GM18907 (cell line): ENCODE data around the gene MMP2.

Experiments used
- ATAC-seq: cut with Tn5 transposase; IDR thresholded peaks from one replicate; pipeline ENCODE4 v1.9.1; 2021; ENCODE audit warnings: mild to moderate bottlenecking, moderate library complexity; ENCODE audit not compliant: unreplicated experiment

Gene MMP2

DNA sequence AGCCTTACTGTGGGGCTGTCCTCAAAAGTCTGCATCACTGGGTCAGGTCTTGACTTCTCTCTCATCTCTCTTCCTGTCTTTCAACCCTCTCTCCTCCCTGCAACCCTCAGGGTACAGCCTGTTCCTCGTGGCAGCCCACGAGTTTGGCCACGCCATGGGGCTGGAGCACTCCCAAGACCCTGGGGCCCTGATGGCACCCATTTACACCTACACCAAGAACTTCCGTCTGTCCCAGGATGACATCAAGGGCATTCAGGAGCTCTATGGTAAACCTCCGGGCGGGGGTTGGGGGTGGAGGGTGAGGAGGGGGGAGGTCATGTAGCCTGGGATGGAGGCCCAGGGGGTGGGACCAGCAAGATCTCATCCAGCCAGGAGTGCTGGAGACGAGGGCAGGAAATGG, 12.7 kb downstream of the MMP2 start:
- ATAC-seq: no peak

DNA sequence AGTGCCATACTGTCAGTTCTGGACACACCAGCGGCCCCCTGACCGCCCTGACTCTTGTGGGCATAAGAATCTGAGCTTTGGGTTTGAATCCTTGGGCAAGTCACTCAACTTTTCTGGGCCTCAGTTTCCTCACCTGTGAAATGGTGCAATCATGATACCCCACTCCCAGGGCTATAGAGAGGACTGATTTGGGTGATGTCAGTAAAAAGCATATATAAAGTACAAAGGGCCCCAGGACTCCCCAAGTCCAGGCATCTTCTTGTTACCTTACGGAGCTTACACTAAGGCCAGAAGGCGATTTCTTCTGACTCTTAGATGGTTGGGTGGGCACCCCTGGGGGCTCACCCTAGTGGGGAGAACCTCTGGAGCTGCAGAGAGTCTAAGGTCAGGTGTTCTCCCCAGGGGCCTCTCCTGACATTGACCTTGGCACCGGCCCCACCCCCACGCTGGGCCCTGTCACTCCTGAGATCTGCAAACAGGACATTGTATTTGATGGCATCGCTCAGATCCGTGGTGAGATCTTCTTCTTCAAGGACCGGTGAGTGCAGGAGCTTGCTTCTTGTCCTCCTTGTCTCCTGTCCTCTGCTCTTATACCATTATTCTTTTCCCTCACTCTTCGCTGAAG, 13.9 kb downstream of the MMP2 start:
- no peak for ATAC-seq

- ATAC-seq: no peak
These were observed 16.0 kb downstream of the MMP2 start for GRCh38 chr16:55494994-55495421.

DNA sequence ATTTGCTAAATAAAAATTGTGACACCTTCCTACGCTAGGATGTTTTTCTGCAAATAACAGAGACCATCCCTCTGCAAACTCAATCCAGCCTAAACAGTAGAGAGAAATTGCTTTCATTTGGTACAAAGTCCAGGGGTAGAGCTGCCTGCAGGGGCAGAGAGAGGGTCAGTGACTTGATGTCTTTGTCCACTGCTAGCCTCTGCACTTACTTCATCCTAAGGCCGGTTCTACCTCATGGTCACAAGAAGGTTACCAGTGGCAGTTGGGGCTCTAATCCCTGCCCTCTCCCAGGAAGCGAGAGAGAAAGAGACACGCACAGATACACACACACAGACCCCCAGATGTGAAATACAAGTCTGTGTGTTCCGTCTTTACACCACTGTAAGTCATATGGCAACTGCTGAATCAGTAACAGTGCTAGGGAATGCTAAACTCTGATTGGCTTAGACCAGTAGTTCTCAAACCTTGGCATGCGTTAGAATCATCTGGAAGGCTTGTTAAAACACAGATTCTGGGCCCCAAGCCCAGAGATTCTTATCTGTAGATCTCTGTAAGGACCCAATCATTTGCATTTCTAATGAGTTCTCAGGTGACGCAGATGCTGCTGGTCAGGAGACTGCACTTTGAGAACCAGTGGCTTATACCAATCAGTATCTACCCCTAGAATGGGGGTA, 16.8 kb downstream of the MMP2 start:
- ATAC-seq: no peak

GRCh38 chr16:55496509-55497145, 17.6 kb downstream of the MMP2 start:
- no peak for ATAC-seq

DNA sequence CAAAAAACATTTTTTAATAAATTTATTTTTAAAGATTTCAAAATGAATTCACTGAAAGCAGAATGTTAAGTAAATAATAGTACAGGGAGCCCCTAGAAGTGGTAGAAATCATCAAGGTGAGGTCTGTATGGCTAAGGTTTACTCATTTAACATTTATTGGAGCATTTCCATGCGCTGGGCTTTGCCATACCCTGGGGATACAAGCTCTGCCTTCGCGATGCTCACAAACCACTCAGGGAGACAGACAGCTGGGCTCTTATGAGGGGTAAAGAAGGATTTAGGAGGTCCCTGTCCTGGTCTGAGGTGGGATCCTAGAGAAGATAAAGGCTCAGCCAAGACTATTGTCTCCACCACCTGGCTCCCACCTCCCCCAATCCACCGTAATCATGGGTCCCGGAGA, 18.6 kb downstream of the MMP2 start:
- no peak for ATAC-seq

DNA sequence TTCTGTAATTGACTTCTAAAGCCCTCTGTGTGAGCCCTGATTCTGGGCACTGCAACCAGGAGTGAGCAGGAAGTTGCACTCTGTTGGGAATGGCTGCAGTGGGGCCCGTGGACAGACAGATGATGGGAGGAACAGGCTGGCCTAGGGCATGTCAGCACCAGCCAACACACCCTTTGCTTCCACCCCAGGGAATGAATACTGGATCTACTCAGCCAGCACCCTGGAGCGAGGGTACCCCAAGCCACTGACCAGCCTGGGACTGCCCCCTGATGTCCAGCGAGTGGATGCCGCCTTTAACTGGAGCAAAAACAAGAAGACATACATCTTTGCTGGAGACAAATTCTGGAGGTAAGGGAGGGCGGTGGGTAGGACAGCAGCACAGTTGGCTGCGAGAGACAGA, 19.1 kb downstream of the MMP2 start:
- no peak for ATAC-seq

GRCh38 chr16:55499281-55499680, 20.3 kb downstream of the MMP2 start:
- ATAC-seq: no peak

- no peak for ATAC-seq
These were observed 21.0 kb downstream of the MMP2 start for GRCh38 chr16:55499951-55500529.

- ATAC-seq: no peak
These were observed 21.6 kb downstream of the MMP2 start for GRCh38 chr16:55500530-55501011.

DNA sequence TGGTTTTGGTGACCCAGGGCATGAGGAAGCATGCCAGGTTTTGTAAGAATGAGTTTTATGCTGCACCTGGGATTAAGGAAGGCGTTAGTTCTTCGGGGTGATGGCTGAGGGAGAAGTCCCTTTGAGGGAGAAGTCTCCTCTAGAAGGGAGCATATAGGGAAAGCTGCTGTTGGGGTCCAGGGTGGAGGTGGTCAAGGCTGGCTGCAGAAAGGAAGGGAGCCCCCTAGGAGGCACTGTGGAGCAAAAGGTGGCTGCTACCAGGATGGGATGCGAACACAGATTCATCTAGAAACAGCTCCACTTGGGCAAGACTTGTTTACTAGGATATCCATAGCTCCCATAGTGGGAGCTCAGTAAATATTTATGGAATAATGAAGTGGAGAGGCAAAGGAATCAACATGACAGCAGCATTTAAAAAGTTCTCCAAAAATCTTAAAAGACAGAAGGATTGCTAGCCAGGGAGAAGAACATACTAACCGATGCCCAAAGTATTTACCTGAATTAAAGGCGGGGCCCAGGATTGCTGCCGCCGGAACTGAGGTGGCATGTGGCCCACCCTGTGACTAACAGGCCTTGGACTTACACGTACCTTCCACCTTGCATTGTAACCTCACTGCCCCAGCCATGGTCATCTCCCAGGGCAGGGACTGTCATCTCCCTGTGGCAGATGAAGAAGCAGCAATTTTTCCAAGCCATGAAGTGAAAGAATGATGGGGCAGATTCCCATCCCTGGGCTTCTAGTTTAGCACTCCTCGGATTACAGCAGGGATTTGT, 22.7 kb downstream of the MMP2 start:
- ATAC-seq: no peak

- no peak for ATAC-seq
These were observed 23.9 kb downstream of the MMP2 start for GRCh38 chr16:55502801-55503366.

DNA sequence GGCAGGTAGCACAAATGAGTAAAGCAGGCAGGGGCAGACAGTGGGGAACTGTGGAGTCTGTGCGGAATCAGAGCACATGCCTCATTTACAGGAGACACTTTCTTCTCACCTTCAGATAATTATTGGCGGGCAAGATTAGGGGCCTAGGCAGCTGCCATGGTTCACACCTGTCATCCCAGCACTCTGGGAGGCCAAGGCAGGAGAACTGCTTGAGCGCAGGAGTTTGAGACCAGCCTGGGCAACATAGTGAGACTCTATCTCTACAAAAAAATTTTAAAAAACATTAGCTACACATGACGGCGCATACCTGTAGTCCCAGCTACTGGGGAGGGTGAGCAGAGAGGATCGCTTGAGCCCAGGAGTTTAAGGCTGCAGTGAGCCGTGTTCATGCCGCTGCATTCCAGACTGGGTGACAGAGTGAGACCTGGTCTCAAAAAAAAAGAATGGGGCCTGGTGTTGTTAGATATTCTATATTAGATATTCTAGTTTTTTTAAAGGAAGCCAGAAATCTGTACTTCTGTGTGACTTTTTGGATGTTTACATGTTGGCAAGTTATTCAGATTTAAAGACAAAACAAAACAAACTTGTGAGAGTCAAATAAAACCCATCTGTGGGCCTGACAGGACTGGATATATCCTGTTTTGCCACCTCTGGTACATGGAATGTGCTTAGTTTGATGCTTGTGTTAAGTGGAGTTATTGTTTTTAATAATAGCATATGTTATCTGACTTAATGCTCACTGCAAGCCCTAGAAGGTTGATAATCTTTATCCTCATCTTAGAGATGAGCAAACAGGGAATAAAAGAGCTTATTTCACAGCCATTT, 24.9 kb downstream of the MMP2 start:
- ATAC-seq: no peak

GRCh38 chr16:55505333-55506015, 26.5 kb downstream of the MMP2 start:
- no peak for ATAC-seq

DNA sequence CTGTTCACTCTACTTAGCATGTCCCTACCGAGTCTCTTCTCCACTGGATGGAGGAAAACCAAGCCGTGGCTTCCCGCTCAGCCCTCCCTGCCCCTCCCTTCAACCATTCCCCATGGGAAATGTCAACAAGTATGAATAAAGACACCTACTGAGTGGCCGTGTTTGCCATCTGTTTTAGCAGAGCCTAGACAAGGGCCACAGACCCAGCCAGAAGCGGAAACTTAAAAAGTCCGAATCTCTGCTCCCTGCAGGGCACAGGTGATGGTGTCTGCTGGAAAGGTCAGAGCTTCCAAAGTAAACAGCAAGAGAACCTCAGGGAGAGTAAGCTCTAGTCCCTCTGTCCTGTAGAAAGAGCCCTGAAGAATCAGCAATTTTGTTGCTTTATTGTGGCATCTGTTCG, 27.1 kb downstream of the MMP2 start:
- no peak for ATAC-seq

DNA sequence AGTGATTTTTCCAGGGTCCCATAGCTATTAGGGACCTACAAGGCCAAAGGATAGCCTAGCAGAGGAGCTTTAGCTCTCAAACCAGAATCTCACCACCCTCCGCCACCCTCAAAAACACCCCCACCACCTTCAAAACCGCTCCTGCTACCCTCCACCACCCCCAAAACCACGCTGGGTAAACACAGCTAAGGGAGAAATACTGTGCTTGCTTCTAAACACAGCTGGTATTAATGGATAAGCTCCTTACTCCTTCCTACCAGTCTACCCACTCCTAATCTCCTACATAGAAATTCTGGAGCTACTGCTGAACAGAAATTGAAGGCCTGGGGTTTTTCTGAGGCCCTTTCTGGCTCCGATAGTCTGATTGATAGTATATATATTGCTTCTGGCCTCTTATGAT, 27.7 kb downstream of the MMP2 start:
- no peak for ATAC-seq

GRCh38 chr16:55508271-55508921, 29.4 kb downstream of the MMP2 start:
- ATAC-seq: no peak

- ATAC-seq: peak; percentile 58
These were observed 30.2 kb downstream of the MMP2 start, which contains the start of gene LPCAT2 for GRCh38 chr16:55508941-55509931. Gene LPCAT2 (plus strand): TSS chr16:55509072. CDS start chr16:55509182, 110 bp downstream.
